Measurements from ENCODE around the gene AQP2. TPM values are rescaled to one million over a fixed set of nuclear protein-coding genes. Genes with fewer than 3 reads are reported as not detected.

AQP2 gene
- total RNA-seq, 1 donor = not detected

GRCh38 chr12:49978125-49978524 lies 27.6 kb downstream of the AQP2 start:
- TF ChIP-seq CTCF (IDR thresholded peaks at IDR 0.05; ENCODE audit: insufficient read depth, low read depth, low read length) = no peak
- DNase-seq (ENCODE audit: low read depth) = no peak
- H3K4me3 ChIP-seq (ENCODE audit: low read depth, low read length) = no peak overlapping the region

GRCh38 chr12:49979016-49979586 lies 28.6 kb downstream of the AQP2 start:
- no peak for DNase-seq (ENCODE audit: low read depth)
- TF ChIP-seq CTCF (IDR thresholded peaks at IDR 0.05; ENCODE audit: insufficient read depth, low read depth, low read length) = no peak
- H3K4me3 ChIP-seq (ENCODE audit: low read depth, low read length) = no peak overlapping the region

GRCh38 chr12:49979791-49980190 lies 29.3 kb downstream of the AQP2 start:
- no peak for TF ChIP-seq CTCF (IDR thresholded peaks at IDR 0.05; ENCODE audit: insufficient read depth, low read depth, low read length)
- no peak overlapping the region for H3K4me3 ChIP-seq (ENCODE audit: low read depth, low read length)
- DNase-seq (ENCODE audit: low read depth) = no peak

DNA sequence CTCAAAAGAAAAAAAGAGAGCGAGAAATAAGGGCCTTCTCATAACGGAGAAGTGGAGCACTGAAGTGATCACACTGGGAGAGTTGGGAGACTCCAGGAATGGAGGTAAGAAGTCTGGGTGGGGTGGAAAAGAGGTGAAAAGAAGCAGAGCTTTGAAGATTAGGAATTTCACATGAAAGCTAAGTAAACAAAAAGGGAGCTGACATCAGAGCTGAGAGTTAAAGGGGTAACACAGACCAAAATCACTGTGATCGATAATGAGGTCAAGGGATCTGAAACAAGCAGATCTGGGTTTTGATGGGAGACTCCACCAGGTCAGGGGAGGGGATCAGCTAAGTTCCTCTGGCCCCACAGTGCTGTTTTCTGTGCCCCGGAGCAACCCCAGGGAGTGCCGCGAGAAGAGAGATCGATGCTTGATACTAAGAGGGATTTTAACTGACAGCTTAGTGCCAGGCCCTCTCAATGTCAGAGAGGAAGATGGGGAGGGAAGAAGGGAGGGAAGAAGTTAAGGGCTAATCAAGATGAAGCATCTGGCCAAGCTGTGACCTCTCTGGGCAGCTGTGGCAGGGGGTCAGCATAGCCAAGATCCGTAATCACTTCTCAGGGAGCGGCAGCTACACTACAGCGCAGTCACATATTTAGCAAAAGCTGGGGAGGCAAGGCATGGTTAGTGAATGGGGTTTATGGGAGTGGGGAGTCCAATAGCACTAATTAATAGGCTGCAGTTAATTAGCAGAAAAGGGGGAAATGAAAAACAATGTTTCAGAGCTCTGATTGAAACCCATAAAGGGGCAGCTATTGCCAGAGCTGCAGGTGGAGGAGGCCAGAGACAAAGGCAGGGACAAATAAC lies 30.2 kb downstream of the AQP2 start:
- no peak for DNase-seq (ENCODE audit: low read depth)
- H3K4me3 ChIP-seq (ENCODE audit: low read depth, low read length) = no peak overlapping the region
- TF ChIP-seq CTCF (IDR thresholded peaks at IDR 0.05; ENCODE audit: insufficient read depth, low read depth, low read length) = no peak

DNA sequence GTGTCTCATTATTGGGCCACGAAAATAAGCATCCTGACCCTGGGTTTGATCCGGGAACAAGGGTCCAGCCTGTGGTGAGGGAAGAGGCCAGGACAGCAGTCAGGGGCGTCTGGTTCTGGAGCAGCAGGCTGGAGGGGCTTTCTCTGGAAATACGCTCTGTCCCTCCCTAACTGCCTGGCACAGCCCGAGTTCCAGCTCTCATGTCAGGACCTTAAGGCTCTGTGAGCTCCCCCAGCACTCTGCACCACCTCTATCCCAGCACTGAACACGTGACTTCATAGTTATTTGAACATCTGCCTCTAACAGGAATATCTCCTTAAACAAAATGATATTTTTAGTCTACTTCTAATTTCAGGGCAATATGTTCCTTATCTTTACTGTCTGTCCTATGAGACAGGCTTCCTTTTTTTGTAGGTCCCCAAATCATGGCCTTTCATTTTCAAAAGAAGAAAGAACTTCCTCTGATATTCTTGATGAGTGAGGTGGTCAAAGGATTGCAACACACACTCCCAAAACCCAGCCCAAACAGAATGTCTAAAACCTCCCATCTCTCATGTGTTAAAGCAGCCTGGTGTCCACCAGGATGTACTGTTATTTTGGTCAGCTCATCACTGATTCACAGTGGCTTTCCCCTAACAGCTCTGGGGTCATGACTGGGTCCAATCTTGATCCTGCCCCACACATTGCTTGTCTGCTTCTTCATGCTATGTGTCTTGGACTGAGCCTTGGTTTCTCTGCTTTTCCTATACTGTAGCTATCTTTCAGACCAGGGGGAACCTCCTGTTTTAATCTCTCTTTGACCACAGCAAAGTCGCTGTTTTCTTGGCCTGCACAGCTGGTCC lies 31.9 kb downstream of the AQP2 start:
- DNase-seq (ENCODE audit: low read depth) = peak; percentile 64
- TF ChIP-seq CTCF (IDR thresholded peaks at IDR 0.05; ENCODE audit: insufficient read depth, low read depth, low read length) = no peak

GRCh38 chr12:49983892-49984291 lies 33.4 kb downstream of the AQP2 start:
- H3K4me3 ChIP-seq (ENCODE audit: low read depth, low read length) = no peak overlapping the region
- TF ChIP-seq CTCF (IDR thresholded peaks at IDR 0.05; ENCODE audit: insufficient read depth, low read depth, low read length) = peak; percentile 12
- peak; percentile 96 for DNase-seq (ENCODE audit: low read depth)

More for the DNA sequence above, 31.9 kb downstream of the AQP2 start:
- no peak overlapping the region for H3K4me3 ChIP-seq (ENCODE audit: low read depth, low read length)
